ENCODE data around the gene PTCH1.

Gene PTCH1

GRCh38 chr9:95533996-95534680 is 17.4 kb upstream of the PTCH1 start:
- Histone ChIP-seq H3K27ac (no peak overlapping the region), H3K27me3 (no peaks in the 10 kb centered on the region), H3K4me2 (no peak overlapping the region), H3K36me3 (no peaks in the 10 kb centered on the region), H3K4me1 (no peaks in the 10 kb centered on the region), H4K20me1 (no peaks in the 10 kb centered on the region), H3K9me3 (replicated peaks in 1 of 11) (no peaks in the 10 kb centered on the region), H3K9ac (no peak overlapping the region), H3K4me3 (no peak overlapping the region)
- TF ChIP-seq Cebpa-rat (IDR thresholded peaks at IDR 0.05): no peak

- no peak overlapping the region for H3K27ac ChIP-seq
- H3K27me3 ChIP-seq: no peaks in the 10 kb centered on the region
- no peaks in the 10 kb centered on the region for H4K20me1 ChIP-seq
- no peak overlapping the region for H3K4me2 ChIP-seq
- H3K4me3 ChIP-seq: no peak overlapping the region
- no peak for TF ChIP-seq Cebpa-rat (IDR thresholded peaks at IDR 0.05)
- H3K9ac ChIP-seq: no peak overlapping the region
- no peaks in the 10 kb centered on the region for H3K36me3 ChIP-seq
- H3K4me1 ChIP-seq: no peaks in the 10 kb centered on the region
- H3K9me3 ChIP-seq (replicated peaks in 1 of 11): peaks cover 0 to 6% (median 2%) of the 10 kb centered on the region in 11 experiments; a peak in 3 of 22 replicates
Measured at GRCh38 chr9:95529910-95530309, 13.1 kb upstream of the PTCH1 start.

- no peak overlapping the region for H3K27ac ChIP-seq
- H3K4me3 ChIP-seq: no peak overlapping the region
- TF ChIP-seq Cebpa-rat (IDR thresholded peaks at IDR 0.05): no peak
- no peaks in the 10 kb centered on the region for H4K20me1 ChIP-seq
- no peak overlapping the region for H3K4me2 ChIP-seq
- no peaks in the 10 kb centered on the region for H3K27me3 ChIP-seq
- peaks cover 0 to 15% (median 7%) of the 10 kb centered on the region in 11 experiments; a peak in 12 of 22 replicates for H3K9me3 ChIP-seq (replicated peaks in 1 of 11)
- H3K4me1 ChIP-seq: no peaks in the 10 kb centered on the region
- no peaks in the 10 kb centered on the region for H3K36me3 ChIP-seq
- no peak overlapping the region for H3K9ac ChIP-seq
Measured at GRCh38 chr9:95528908-95529502, 12.2 kb upstream of the PTCH1 start.

GRCh38 chr9:95522871-95523370 is 6.2 kb upstream of the PTCH1 start:
- Histone ChIP-seq H3K27ac (no peak overlapping the region), H4K20me1 (no peaks in the 10 kb centered on the region), H3K9me3 (replicated peaks in 1 of 11) (peaks cover 24 to 54% (median 34%) of the 10 kb centered on the region in 11 experiments; a peak in 21 of 22 replicates), H3K4me2 (peak overlapping the region in 7 of 11 experiments; percentile 23 to 79 (median 48); a peak in 11 of 22 replicates), H3K4me3 (no peak overlapping the region; a peak in 1 of 20 replicates), H3K27me3 (no peaks in the 10 kb centered on the region), H3K4me1 (peaks cover 0 to 13% (median 7%) of the 10 kb centered on the region in 10 experiments; a peak in 11 of 20 replicates), H3K9ac (no peak overlapping the region), H3K36me3 (no peaks in the 10 kb centered on the region)
- no peak for TF ChIP-seq Cebpa-rat (IDR thresholded peaks at IDR 0.05)

- Histone ChIP-seq H3K27ac (no peak overlapping the region), H3K4me1 (peaks cover 0 to 16% (median 9%) of the 10 kb centered on the region in 10 experiments; a peak in 12 of 20 replicates), H3K9ac (no peak overlapping the region), H3K36me3 (no peaks in the 10 kb centered on the region), H3K4me2 (no peak overlapping the region), H3K27me3 (peaks cover 7 to 10% (median 10%) of the 10 kb centered on the region in 11 experiments; a peak in 21 of 22 replicates), H3K4me3 (no peak overlapping the region), H4K20me1 (no peaks in the 10 kb centered on the region), H3K9me3 (replicated peaks in 1 of 11) (peaks cover 24 to 54% (median 34%) of the 10 kb centered on the region in 11 experiments; a peak in 21 of 22 replicates)
- no peak for TF ChIP-seq Cebpa-rat (IDR thresholded peaks at IDR 0.05)
Measured at GRCh38 chr9:95521699-95522098, 4.9 kb upstream of the PTCH1 start.

GRCh38 chr9:95517559-95518425 is 1.0 kb upstream of the PTCH1 start:
- Histone ChIP-seq H3K27me3 (peaks cover 34 to 49% (median 48%) of the 10 kb centered on the region in 11 experiments), H3K4me1 (peaks cover 18 to 44% (median 31%) of the 10 kb centered on the region in 10 experiments), H4K20me1 (peaks cover 0 to 6% (median 0%) of the 10 kb centered on the region in 11 experiments; a peak in 1 of 22 replicates), H3K27ac (no peak overlapping the region), H3K9me3 (replicated peaks in 1 of 11) (peaks cover under 1 to 30% (median 19%) of the 10 kb centered on the region in 11 experiments; a peak in 21 of 22 replicates), H3K4me2 (no peak overlapping the region; a peak in 3 of 22 replicates), H3K9ac (no peak overlapping the region), H3K4me3 (no peak overlapping the region), H3K36me3 (no peaks in the 10 kb centered on the region)
- TF ChIP-seq Cebpa-rat (IDR thresholded peaks at IDR 0.05): no peak

- H3K27ac ChIP-seq: peak overlapping the region in 10 of 11 experiments; percentile 2 to 62 (median 46); a peak in 16 of 22 replicates
Measured at GRCh38 chr9:95516221-95516733, 494 bp downstream of the PTCH1 start.

More at GRCh38 chr9:95516221-95516733, 494 bp downstream of the PTCH1 start:
- no peak for TF ChIP-seq Cebpa-rat (IDR thresholded peaks at IDR 0.05)
- peaks cover 34 to 61% (median 57%) of the 10 kb centered on the region in 11 experiments for H3K27me3 ChIP-seq
- H3K4me1 ChIP-seq: peaks cover 31 to 56% (median 44%) of the 10 kb centered on the region in 10 experiments
- no peaks in the 10 kb centered on the region for H3K36me3 ChIP-seq
- peak overlapping the region; percentile 94 to 100 (median 99) for H3K4me2 ChIP-seq
- peaks cover 0 to 6% (median 0%) of the 10 kb centered on the region in 11 experiments; a peak in 2 of 22 replicates for H4K20me1 ChIP-seq
- H3K4me3 ChIP-seq: peak overlapping the region; percentile 67 to 79 (median 74)
- H3K9ac ChIP-seq: peak overlapping the region; percentile 59 to 80 (median 73)
- peaks cover 0 to 20% (median 8%) of the 10 kb centered on the region in 11 experiments; a peak in 16 of 22 replicates for H3K9me3 ChIP-seq (replicated peaks in 1 of 11)

Data from BLaER1 treated with 17β-estradiol and CSF1 and Interleukin-3, amounts not matched to agents 10 nM and 100 nM (cell line).